ENCODE data around the gene PSMD6. TPM values are rescaled to one million over a fixed set of nuclear protein-coding genes. Genes with fewer than 3 reads are reported as not detected.

PSMD6 gene
- total and polyA plus RNA-seq, 4 donors, result 59.1 to 78.9 (median 66.0) TPM

DNA sequence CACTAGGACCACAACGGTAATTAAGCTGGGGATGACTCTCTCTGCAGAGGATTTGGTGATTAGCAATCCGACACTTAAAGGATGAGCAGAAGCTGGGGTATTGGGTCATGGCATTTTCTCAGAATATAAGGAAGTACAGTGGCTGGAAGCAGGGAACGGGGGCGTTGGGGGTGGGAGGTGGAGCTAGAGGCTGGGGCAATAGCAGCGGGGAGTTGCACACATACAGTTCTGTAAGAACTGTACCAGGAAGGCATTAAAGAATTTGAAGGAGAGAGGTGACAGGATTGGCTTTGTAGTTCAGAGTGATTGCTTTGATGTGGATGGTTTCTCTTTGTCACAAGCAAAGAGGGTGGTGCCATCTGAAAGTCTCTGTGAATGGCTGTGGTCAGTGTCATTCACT is 28.2 kb downstream of the PSMD6 start:
- no peaks in the 10 kb centered on the region for H3K9me3 ChIP-seq (ENCODE audit: control insufficient read depth in 4 of 4, insufficient read depth in 3 of 4, low read length in 3 of 4)
- no peaks in the 10 kb centered on the region for H3K27me3 ChIP-seq (ENCODE audit: control insufficient read depth in 3 of 3, insufficient read depth in 3 of 3, low read length in 2 of 3)
- DNase-seq (no peak), ATAC-seq (ENCODE audit: insufficient read depth, low FRiP score) (no peak)
- peaks cover 37 to 56% (median 47%) of the 10 kb centered on the region in 4 donors for H3K36me3 ChIP-seq (ENCODE audit: control insufficient read depth in 4 of 4, insufficient read depth in 4 of 4, low read length in 4 of 4)
- H3K4me3 ChIP-seq, result no peak overlapping the region
- 37 to 75% methylated on average over 5 of the region's 5 CpGs for WGBS, 2 donors
- peaks cover 0 to 4% (median 0%) of the 10 kb centered on the region in 5 donors for H3K4me1 ChIP-seq (ENCODE audit: control insufficient read depth in 5 of 5, insufficient read depth in 5 of 5, low read length in 5 of 5)
- TF ChIP-seq, protein P1, sequence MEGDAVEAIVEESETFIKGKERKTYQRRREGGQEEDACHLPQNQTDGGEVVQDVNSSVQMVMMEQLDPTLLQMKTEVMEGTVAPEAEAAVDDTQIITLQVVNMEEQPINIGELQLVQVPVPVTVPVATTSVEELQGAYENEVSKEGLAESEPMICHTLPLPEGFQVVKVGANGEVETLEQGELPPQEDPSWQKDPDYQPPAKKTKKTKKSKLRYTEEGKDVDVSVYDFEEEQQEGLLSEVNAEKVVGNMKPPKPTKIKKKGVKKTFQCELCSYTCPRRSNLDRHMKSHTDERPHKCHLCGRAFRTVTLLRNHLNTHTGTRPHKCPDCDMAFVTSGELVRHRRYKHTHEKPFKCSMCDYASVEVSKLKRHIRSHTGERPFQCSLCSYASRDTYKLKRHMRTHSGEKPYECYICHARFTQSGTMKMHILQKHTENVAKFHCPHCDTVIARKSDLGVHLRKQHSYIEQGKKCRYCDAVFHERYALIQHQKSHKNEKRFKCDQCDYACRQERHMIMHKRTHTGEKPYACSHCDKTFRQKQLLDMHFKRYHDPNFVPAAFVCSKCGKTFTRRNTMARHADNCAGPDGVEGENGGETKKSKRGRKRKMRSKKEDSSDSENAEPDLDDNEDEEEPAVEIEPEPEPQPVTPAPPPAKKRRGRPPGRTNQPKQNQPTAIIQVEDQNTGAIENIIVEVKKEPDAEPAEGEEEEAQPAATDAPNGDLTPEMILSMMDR (IDR thresholded peaks at IDR 0.05; ENCODE audit: control extremely low read depth, extremely low read depth), result no peak
- no peak overlapping the region for H3K27ac ChIP-seq (ENCODE audit: low read depth in 1 of 2, low read length in 1 of 2)
- H3K9ac ChIP-seq (ENCODE audit: insufficient read depth in 1 of 2, low read length in 2 of 2), result no peak overlapping the region

DNA sequence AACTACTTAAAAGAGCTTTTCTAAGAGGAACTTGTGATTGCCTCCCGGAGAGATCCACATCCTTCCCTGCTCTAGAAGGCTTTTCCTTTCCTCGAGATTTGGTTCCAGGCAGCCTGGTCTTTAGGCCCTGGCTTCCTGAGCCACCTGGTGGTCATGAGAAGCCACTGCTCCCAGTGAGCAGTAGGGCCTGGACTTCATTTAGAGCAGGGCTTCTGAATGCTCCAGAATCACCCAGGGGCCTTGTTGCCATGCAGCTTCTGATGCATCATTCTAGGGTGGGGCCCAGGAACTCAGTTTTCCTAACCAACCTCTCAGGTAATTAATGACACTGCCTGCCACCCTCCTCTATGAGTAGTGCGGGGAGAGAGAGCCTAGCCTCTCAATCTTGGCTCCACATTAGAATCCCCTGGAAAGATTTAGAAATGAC is 29.6 kb downstream of the PSMD6 start:
- no peak overlapping the region for H3K4me3 ChIP-seq
- DNase-seq (peak; percentile 71 to 87 (median 85)), ATAC-seq (ENCODE audit: insufficient read depth, low FRiP score) (peak; percentile 85)
- H3K4me1 ChIP-seq (ENCODE audit: control insufficient read depth in 5 of 5, insufficient read depth in 5 of 5, low read length in 5 of 5), result peaks cover 0 to 3% (median 0%) of the 10 kb centered on the region in 5 donors
- no peaks in the 10 kb centered on the region for H3K9me3 ChIP-seq (ENCODE audit: control insufficient read depth in 4 of 4, insufficient read depth in 3 of 4, low read length in 3 of 4)
- no peaks in the 10 kb centered on the region for H3K27me3 ChIP-seq (ENCODE audit: control insufficient read depth in 3 of 3, insufficient read depth in 3 of 3, low read length in 2 of 3)
- 34% methylated on average over 3 of the region's 3 CpGs for WGBS, 2 donors
- TF ChIP-seq, protein P1 (IDR thresholded peaks at IDR 0.05; ENCODE audit: control extremely low read depth, extremely low read depth), result peak; percentile 93
- no peak overlapping the region for H3K9ac ChIP-seq (ENCODE audit: insufficient read depth in 1 of 2, low read length in 2 of 2)
- H3K36me3 ChIP-seq (ENCODE audit: control insufficient read depth in 4 of 4, insufficient read depth in 4 of 4, low read length in 4 of 4), result peaks cover 41 to 62% (median 47%) of the 10 kb centered on the region in 4 donors
- no peak overlapping the region for H3K27ac ChIP-seq (ENCODE audit: low read depth in 1 of 2, low read length in 1 of 2)

DNA sequence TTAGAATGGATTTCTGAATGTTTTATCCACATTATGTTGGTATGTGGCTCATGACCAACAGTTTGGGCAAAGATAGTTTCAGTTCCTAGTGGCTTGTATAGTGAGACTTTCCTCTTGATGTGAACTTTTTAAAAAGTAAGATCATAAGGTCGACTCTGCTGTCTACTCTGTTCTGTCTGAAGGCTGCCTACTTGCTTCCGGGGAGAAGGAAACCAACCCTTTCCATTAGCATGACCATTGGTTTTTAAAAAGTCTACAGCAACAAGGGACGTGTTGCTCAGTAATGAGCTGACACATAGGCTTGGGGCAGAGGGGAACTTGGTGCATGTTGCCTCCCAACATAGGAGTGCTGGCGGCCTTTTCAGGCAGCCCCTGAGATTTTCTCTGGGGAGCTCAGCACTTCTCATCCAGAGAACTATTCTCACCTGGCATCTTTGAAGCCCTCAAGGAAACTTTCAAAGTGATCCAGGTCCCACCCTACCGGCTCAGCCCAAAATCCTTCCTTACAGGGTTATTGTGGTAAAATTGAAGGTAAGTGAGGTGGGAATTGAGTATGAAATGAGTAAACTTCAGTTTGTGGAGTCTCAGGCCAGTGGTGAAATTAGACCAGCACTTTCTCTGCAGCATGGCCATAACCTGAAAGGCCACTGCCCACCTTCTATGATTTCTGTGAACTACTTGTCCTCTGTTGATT is 30.6 kb downstream of the PSMD6 start:
- H3K36me3 ChIP-seq (ENCODE audit: control insufficient read depth in 4 of 4, insufficient read depth in 4 of 4, low read length in 4 of 4), result peaks cover 34 to 68% (median 50%) of the 10 kb centered on the region in 4 donors
- DNase-seq (no peak), ATAC-seq (ENCODE audit: insufficient read depth, low FRiP score) (no peak)
- H3K27me3 ChIP-seq (ENCODE audit: control insufficient read depth in 3 of 3, insufficient read depth in 3 of 3, low read length in 2 of 3), result no peaks in the 10 kb centered on the region
- no peak overlapping the region for H3K9ac ChIP-seq (ENCODE audit: insufficient read depth in 1 of 2, low read length in 2 of 2)
- peaks cover 0 to 3% (median 0%) of the 10 kb centered on the region in 5 donors for H3K4me1 ChIP-seq (ENCODE audit: control insufficient read depth in 5 of 5, insufficient read depth in 5 of 5, low read length in 5 of 5)
- no peaks in the 10 kb centered on the region for H3K9me3 ChIP-seq (ENCODE audit: control insufficient read depth in 4 of 4, insufficient read depth in 3 of 4, low read length in 3 of 4)
- H3K27ac ChIP-seq (ENCODE audit: low read depth in 1 of 2, low read length in 1 of 2), result no peak overlapping the region
- no peak overlapping the region for H3K4me3 ChIP-seq
- TF ChIP-seq, protein P1 (IDR thresholded peaks at IDR 0.05; ENCODE audit: control extremely low read depth, extremely low read depth), result no peak
- 87 to 88% methylated on average over 5 of the region's 5 CpGs for WGBS, 2 donors

Measured in lung (tissue), 12 donors.